IMR-90 (cell line): Measurements from ENCODE around the gene PARD6G. TPM values are rescaled to one million over a fixed set of nuclear protein-coding genes. Genes with fewer than 3 reads are reported as not detected.

ENCODE experiments used
- ATAC-seq: fragments of 200-7000 bp; cut with Tn5 transposase; 2 replicates; pipeline ENCODE4 v1.9.1; 2020; ENCODE audit warnings: low read depth, mild to moderate bottlenecking, moderate library complexity
- BruUV-seq: library from RNA; stranded (reverse); fragments of 400-500 nt; replicated peaks from 2 replicates; lab custom pipeline; 2021; lab: Mats Ljungman, UMichigan
- CTCF ChIA-PET: fragments of 300-600 bp; formaldehyde crosslinking; extraction: SDS; loops from one replicate; lab custom pipeline; 2021; ENCODE audit warnings: antibody characterized with exemption; lab: Yijun Ruan, JAX
- POLR2A ChIA-PET: fragments of 300-600 bp; sonication (Branson Sonifier 250); formaldehyde crosslinking; loops from one replicate; lab custom pipeline; 2022; ENCODE audit warnings: antibody characterized with exemption; ENCODE audit not compliant: unreplicated experiment; lab: Charles Lee
- DNase-seq: peaks from one replicate; pipeline ENCODE4 v3.0.0; 2013
- H2AFZ ChIP-seq: replicated peaks from 2 replicates; pipeline ENCODE3; 2013; ENCODE audit warnings: low read length, mild to moderate bottlenecking; ENCODE audit not compliant: poor library complexity
- H2AK5ac ChIP-seq: 2 replicates; pipeline ENCODE4 v1.6.1; 2013; ENCODE audit warnings: low read depth, low read length, inconsistent platforms
- H2AK9ac ChIP-seq: replicated peaks from 2 replicates; pipeline ENCODE3; 2013; ENCODE audit warnings: mild to moderate bottlenecking, low read depth, low read length, moderate library complexity; ENCODE audit not compliant: poor library complexity
- H2BK120ac ChIP-seq: 2 replicates; pipeline ENCODE4 v1.6.1; 2013; ENCODE audit warnings: low read depth, low read length, inconsistent platforms
- H2BK15ac ChIP-seq: 3 replicates; pipeline ENCODE4 v1.6.1; 2013; ENCODE audit warnings: low read depth, low read length, inconsistent platforms
- H2BK20ac ChIP-seq: 2 replicates; pipeline ENCODE4 v1.6.1; 2013; ENCODE audit warnings: low read depth, mild to moderate bottlenecking, inconsistent platforms, low read length, moderate library complexity
- H2BK5ac ChIP-seq: 2 replicates; pipeline ENCODE4 v1.6.1; 2013; ENCODE audit warnings: mild to moderate bottlenecking, low read depth, low read length, inconsistent platforms; ENCODE audit not compliant: poor library complexity, severe bottlenecking
- H3K14ac ChIP-seq: replicated peaks from 2 replicates; pipeline ENCODE4 v1.6.1; 2013; ENCODE audit warnings: low read depth, low read length, inconsistent platforms
- H3K18ac ChIP-seq: 2 replicates; pipeline ENCODE4 v1.6.1; 2013; ENCODE audit warnings: low read depth, low read length, control low read depth
- H3K23ac ChIP-seq: 2 replicates; pipeline ENCODE4 v1.6.1; 2013; ENCODE audit warnings: low read depth, low read length, inconsistent platforms
- H3K27ac ChIP-seq: 2 replicates; pipeline ENCODE4 v1.5.1; 2013; ENCODE audit warnings: mild to moderate bottlenecking, control low read depth, low read length; ENCODE audit not compliant: insufficient read depth
- H3K27me3 ChIP-seq: 2 replicates; pipeline ENCODE4 v1.6.1; 2013; ENCODE audit warnings: low read length; ENCODE audit not compliant: control insufficient read depth, insufficient read depth
- H3K36me3 ChIP-seq: 2 replicates; pipeline ENCODE4 v1.6.1; 2013; ENCODE audit warnings: low read length, mixed read lengths; ENCODE audit not compliant: control insufficient read depth, insufficient read depth
- H3K4ac ChIP-seq: 2 replicates; pipeline ENCODE4 v1.6.1; 2013; ENCODE audit warnings: low read depth, low read length, inconsistent platforms
- H3K4me1 ChIP-seq: 2 replicates; pipeline ENCODE4 v1.6.1; 2013; ENCODE audit warnings: low read length, mixed read lengths; ENCODE audit not compliant: control insufficient read depth, insufficient read depth
- H3K4me2 ChIP-seq: 2 replicates; pipeline ENCODE4 v1.6.1; 2013; ENCODE audit warnings: low read depth, mild to moderate bottlenecking, control low read depth, low read length, moderate library complexity
- H3K4me3 ChIP-seq: 2 replicates; pipeline ENCODE4 v1.5.1; 2013; ENCODE audit warnings: low read depth, mild to moderate bottlenecking, control low read depth, low read length, moderate library complexity; ENCODE audit not compliant: insufficient read depth
- H3K56ac ChIP-seq: 2 replicates; pipeline ENCODE4 v1.6.1; 2013; ENCODE audit warnings: low read length, inconsistent platforms; ENCODE audit not compliant: insufficient read depth; ENCODE audit errors: extremely low read depth
- H3K79me1 ChIP-seq, 2 experiments: 2 replicates each; pipeline ENCODE4 v1.6.1; 2013; ENCODE audit warnings: low read length in 2 of 2, inconsistent platforms in 1 of 2, low read depth in 1 of 2
- H3K9ac ChIP-seq: 2 replicates; pipeline ENCODE4 v1.6.1; 2013; ENCODE audit warnings: low read depth, low read length, control low read depth
- H3K9me1 ChIP-seq: 2 replicates; pipeline ENCODE4 v1.6.1; 2013; ENCODE audit warnings: low read length, inconsistent platforms; ENCODE audit not compliant: insufficient read depth
- H3K9me3 ChIP-seq: 2 replicates; pipeline ENCODE4 v1.6.1; 2013; ENCODE audit warnings: low read length; ENCODE audit not compliant: control insufficient read depth, insufficient read depth
- H4K20me1 ChIP-seq: 2 replicates; pipeline ENCODE4 v1.6.1; 2013; ENCODE audit warnings: low read length, inconsistent platforms; ENCODE audit not compliant: insufficient read depth
- H4K5ac ChIP-seq: 2 replicates; pipeline ENCODE4 v1.6.1; 2013; ENCODE audit warnings: mild to moderate bottlenecking, low read depth, low read length, control low read depth
- H4K8ac ChIP-seq, 2 experiments: 2 replicates each; pipeline ENCODE4 v1.6.1; 2013; ENCODE audit warnings: low read depth in 2 of 2, low read length in 2 of 2, control low read depth in 1 of 2, inconsistent platforms in 1 of 2
- H4K91ac ChIP-seq: 2 replicates; pipeline ENCODE4 v1.6.1; 2013; ENCODE audit warnings: low read depth, low read length, inconsistent platforms; ENCODE audit not compliant: insufficient read depth
- BHLHE40 ChIP-seq: fragments of 150-350 bp; IDR thresholded peaks from 2 replicates; pipeline ENCODE4 v1.6.1; 2016; ENCODE audit warnings: mild to moderate bottlenecking, low read depth, low read length
- CEBPB ChIP-seq: IDR thresholded peaks from 2 replicates; pipeline ENCODE4 v1.6.1; 2012; ENCODE audit warnings: low read depth, low read length, improper control_type of control experiment
- CHD1 ChIP-seq: IDR thresholded peaks from 2 replicates; pipeline ENCODE4 v1.6.1; 2012; ENCODE audit warnings: low read depth, low read length, improper control_type of control experiment
- FOS ChIP-seq: fragments of 150-350 bp; IDR thresholded peaks from 2 replicates; pipeline ENCODE4 v1.6.1; 2016; ENCODE audit warnings: low read depth, low read length
- MAFK ChIP-seq: IDR thresholded peaks from 2 replicates; pipeline ENCODE4 v1.6.1; 2012; ENCODE audit warnings: low read depth, low read length, improper control_type of control experiment
- MXI1 ChIP-seq: IDR thresholded peaks from 2 replicates; pipeline ENCODE4 v1.6.1; 2012; ENCODE audit warnings: low read depth, mild to moderate bottlenecking, low read length, moderate library complexity, borderline replicate concordance
- POLR2A ChIP-seq: IDR thresholded peaks from 2 replicates; pipeline ENCODE4 v1.6.1; 2012; ENCODE audit warnings: mild to moderate bottlenecking, low read depth, low read length
- RAD21 ChIP-seq: IDR thresholded peaks from 2 replicates; pipeline ENCODE4 v1.6.1; 2012; ENCODE audit warnings: low read length, improper control_type of control experiment
- RFX5 ChIP-seq: IDR thresholded peaks from 2 replicates; pipeline ENCODE4 v1.8.0; 2012; ENCODE audit warnings: low read depth, mild to moderate bottlenecking, low read length, moderate library complexity
- SMC3 ChIP-seq: fragments of 150-350 bp; IDR thresholded peaks from 2 replicates; pipeline ENCODE4 v1.6.1; 2016; ENCODE audit warnings: low read depth, mild to moderate bottlenecking, antibody characterized with exemption, low read length, moderate library complexity
- WGBS, 2 experiments: methylation state at CpG; one replicate each; pipeline versions ENCODE4 v1.1.5 to v1.1.7; 2013; ENCODE audit warnings: missing lambda C conversion rate in 2 of 2; ENCODE audit not compliant: insufficient read length in 1 of 2; ENCODE audit errors: extremely low coverage in 2 of 2; 5-methylcytosine and 5-hydroxymethylcytosine counted together
- dilution Hi-C: fragments of 300-500 bp; cut with HindIII; formaldehyde crosslinking; loops from one replicate; pipeline ENCODE4 v1.14.3; 2018; ENCODE audit warnings: low sequenced_read_pairs; ENCODE audit not compliant: unreplicated experiment
- in situ Hi-C: fragments of 300-500 bp; cut with MboI; formaldehyde crosslinking; loops from 3 replicates; pipeline ENCODE4 v1.14.3; 2019; ENCODE audit warnings: low sequenced_read_pairs, inconsistent platforms, mixed read lengths
- intact Hi-C: fragments of 100-400 bp; cut with micrococcal nuclease; formaldehyde crosslinking; loops from 2 replicates; pipeline ENCODE4 v1.10.0; 2022
- polyA plus RNA-seq, 3 experiments: library from polyadenylated mRNA; depleted of rRNA; stranded (reverse); fragments of >200 nt; gene quantifications; 2 replicates each; pipeline ENCODE4 v1.2.3, GENCODE V29; 2012; ENCODE audit warnings: low replicate concordance in 1 of 3
- total RNA-seq: library from RNA; depleted of rRNA; stranded (reverse); fragments of >200 nt; gene quantifications from 2 replicates; pipeline ENCODE4 v1.2.3, GENCODE V29; 2012
- TF ChIP-seq, protein P1 (sequence below): fragments of 150-350 bp; IDR thresholded peaks from 2 replicates; pipeline ENCODE4 v1.6.1; 2017; ENCODE audit warnings: mild to moderate bottlenecking, antibody characterized with exemption, low read length, low read depth
- TF ChIP-seq, protein P2 (sequence below): fragments of 150-350 bp; IDR thresholded peaks from 2 replicates; pipeline ENCODE4 v1.6.1; 2016; ENCODE audit warnings: low read depth, mild to moderate bottlenecking, low read length, moderate library complexity, borderline replicate concordance
- TF ChIP-seq, protein P3 (sequence below): conservative IDR thresholded peaks from 2 replicates; pipeline ENCODE4 v1.5.1; 2012; ENCODE audit warnings: mild to moderate bottlenecking, low read depth, low read length, improper control_type of control experiment

The PARD6G gene
- total and polyA plus RNA-seq, 2 of the 4 experiments (the other 2 are of a cell fraction) = 2.5 to 4.6 TPM

DNA sequence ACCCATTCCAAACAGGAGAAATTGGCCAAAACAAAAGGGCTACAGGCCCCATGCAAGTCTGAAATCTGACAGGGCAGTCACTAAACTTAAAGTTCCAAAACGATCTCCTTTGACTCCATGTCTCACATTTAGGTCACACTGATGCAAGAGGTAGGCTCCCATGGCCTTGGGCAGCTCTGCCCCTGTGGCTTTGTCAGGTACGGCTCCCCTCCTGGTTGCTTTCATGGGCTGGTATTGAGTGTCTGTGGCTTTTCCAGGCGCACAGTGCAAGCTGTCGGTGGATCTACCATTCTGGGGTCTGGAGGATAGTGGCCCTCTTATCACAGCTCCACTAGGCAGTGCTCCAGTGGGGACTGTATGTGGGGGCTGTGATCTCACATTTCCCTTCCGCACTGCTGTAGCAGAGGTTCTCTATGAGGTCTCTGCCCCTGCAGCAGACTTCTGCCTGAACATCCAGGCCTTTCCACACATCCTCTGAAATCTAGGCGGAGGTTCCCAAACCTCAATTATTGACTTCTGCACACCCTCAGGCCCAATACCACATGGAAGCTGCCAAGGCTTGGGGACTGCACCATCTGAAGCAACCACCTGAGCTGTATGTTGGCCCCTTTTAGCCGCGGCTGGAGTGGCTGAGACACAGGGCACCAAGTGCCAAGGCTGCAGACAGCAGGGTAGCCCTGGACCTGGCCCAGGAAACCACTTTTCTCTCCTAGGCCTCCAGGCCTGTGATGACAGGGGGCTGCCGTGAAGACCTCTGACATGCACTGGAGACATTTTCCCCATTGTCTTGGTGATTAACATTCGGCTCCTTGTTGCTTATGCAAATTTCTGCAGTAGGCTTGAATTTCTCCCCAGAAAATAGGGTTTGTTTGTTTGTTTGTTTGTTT, 28.7 kb downstream of the PARD6G start (continued):
- no peak for TF ChIP-seq FOS

DNA sequence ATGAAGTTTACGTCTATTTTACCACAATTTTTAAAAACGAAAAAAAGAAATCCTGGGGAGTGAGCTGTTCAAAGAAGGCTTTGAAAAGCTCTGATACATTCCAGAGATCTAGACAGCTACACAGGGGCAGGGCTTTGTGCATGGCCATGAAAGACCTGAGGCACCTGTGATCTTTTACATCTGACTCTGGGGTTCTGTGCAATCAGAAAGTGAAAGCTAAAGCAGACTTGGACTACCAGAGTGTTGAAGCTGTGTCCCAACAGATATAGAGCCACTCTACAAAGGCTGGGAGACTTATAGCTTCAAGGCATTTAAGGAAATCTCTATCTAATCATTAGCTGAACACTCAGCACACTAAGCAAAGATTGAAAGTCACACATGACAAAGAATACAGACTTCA, 34.1 kb downstream of the PARD6G start:
- H3K4ac ChIP-seq = no peak overlapping the region
- H3K27me3 ChIP-seq = no peaks in the 10 kb centered on the region
- H3K4me1 ChIP-seq = peaks cover 4% of the 10 kb centered on the region
- H2BK120ac ChIP-seq = no peak overlapping the region
- H2BK15ac ChIP-seq = no peak overlapping the region
- intact Hi-C loops (no loop called here), in situ Hi-C loops (no loop called here), dilution Hi-C loops (no loop called here)
- H2AFZ ChIP-seq = no peak overlapping the region
- H2AK5ac ChIP-seq = no peak overlapping the region
- DNase-seq (no peak), ATAC-seq (no peak)
- no peak overlapping the region for H3K23ac ChIP-seq
- no peaks in the 10 kb centered on the region for H3K36me3 ChIP-seq
- H4K91ac ChIP-seq = no peak overlapping the region
- H2BK20ac ChIP-seq = no peak overlapping the region
- no peak overlapping the region for H3K4me3 ChIP-seq
- peaks cover 4% of the 10 kb centered on the region; the same call in 1 of the 2 replicates for H3K9me1 ChIP-seq
- H3K79me1 ChIP-seq = no peaks in the 10 kb centered on the region; a peak in 3 of 4 replicates
- no TSS peak for BruUV-seq
- no peak overlapping the region for H3K27ac ChIP-seq
- H4K8ac ChIP-seq = no peak overlapping the region
- H3K9ac ChIP-seq = no peak overlapping the region
- no peak overlapping the region; the same call in 1 of the 2 replicates for H3K4me2 ChIP-seq
- ChIA-PET POLR2A (no interaction called here), CTCF (interaction anchor here (0.9 to 1.0 kb wide), 2 partner anchors 9 to 13 kb away, joined by 3 read pairs; no protein-coding TSS in a partner anchor)
- H3K9me3 ChIP-seq = no peaks in the 10 kb centered on the region
- H2AK9ac ChIP-seq = no peak overlapping the region
- H2BK5ac ChIP-seq = no peak overlapping the region
- H4K5ac ChIP-seq = no peak overlapping the region
- H3K56ac ChIP-seq = no peak overlapping the region
- no peak overlapping the region for H3K14ac ChIP-seq
- no CpG with 5 or more reads among the region's 2 CpGs for WGBS, 2 experiments
- H4K20me1 ChIP-seq = no peaks in the 10 kb centered on the region
- no peak overlapping the region for H3K18ac ChIP-seq
- TF ChIP-seq, protein P1, sequence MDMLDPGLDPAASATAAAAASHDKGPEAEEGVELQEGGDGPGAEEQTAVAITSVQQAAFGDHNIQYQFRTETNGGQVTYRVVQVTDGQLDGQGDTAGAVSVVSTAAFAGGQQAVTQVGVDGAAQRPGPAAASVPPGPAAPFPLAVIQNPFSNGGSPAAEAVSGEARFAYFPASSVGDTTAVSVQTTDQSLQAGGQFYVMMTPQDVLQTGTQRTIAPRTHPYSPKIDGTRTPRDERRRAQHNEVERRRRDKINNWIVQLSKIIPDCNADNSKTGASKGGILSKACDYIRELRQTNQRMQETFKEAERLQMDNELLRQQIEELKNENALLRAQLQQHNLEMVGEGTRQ = no peak
- TF ChIP-seq MXI1 (no peak), CHD1 (no peak), MAFK (no peak), SMC3 (no peak), BHLHE40 (no peak), POLR2A (no peak), RAD21 (no peak), FOS (no peak), CEBPB (no peak), RFX5 (no peak)
- TF ChIP-seq, protein P2, sequence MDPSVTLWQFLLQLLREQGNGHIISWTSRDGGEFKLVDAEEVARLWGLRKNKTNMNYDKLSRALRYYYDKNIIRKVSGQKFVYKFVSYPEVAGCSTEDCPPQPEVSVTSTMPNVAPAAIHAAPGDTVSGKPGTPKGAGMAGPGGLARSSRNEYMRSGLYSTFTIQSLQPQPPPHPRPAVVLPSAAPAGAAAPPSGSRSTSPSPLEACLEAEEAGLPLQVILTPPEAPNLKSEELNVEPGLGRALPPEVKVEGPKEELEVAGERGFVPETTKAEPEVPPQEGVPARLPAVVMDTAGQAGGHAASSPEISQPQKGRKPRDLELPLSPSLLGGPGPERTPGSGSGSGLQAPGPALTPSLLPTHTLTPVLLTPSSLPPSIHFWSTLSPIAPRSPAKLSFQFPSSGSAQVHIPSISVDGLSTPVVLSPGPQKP = no peak
- TF ChIP-seq, protein P3, sequence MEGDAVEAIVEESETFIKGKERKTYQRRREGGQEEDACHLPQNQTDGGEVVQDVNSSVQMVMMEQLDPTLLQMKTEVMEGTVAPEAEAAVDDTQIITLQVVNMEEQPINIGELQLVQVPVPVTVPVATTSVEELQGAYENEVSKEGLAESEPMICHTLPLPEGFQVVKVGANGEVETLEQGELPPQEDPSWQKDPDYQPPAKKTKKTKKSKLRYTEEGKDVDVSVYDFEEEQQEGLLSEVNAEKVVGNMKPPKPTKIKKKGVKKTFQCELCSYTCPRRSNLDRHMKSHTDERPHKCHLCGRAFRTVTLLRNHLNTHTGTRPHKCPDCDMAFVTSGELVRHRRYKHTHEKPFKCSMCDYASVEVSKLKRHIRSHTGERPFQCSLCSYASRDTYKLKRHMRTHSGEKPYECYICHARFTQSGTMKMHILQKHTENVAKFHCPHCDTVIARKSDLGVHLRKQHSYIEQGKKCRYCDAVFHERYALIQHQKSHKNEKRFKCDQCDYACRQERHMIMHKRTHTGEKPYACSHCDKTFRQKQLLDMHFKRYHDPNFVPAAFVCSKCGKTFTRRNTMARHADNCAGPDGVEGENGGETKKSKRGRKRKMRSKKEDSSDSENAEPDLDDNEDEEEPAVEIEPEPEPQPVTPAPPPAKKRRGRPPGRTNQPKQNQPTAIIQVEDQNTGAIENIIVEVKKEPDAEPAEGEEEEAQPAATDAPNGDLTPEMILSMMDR = no peak
